Measurements from ENCODE around the gene CHST9.

GRCh38 chr18:27136208-27136535 lies 48.9 kb downstream of the CHST9 start:
- TF ChIP-seq CTCF (IDR thresholded peaks at IDR 0.05; ENCODE audit: low read length) = no peak
- no peak for TF ChIP-seq EZH2 (IDR thresholded peaks at IDR 0.05; ENCODE audit: borderline replicate concordance, low read length)

All from OCI-LY1 (cell line).